Measurements from ENCODE around the gene C5AR1. TPM values are rescaled to one million over a fixed set of nuclear protein-coding genes. Genes with fewer than 3 reads are reported as not detected.

Gene C5AR1
- polyA plus RNA-seq, 1 of the 3 experiments (the other 2 are of a cell fraction), result 1.2 TPM

- no peak for TF ChIP-seq IRF3 (IDR thresholded peaks at IDR 0.05; ENCODE audit: low read depth, low read length)
- no peak for TF ChIP-seq PBX3 (IDR thresholded peaks at IDR 0.05)
Measured at GRCh38 chr19:47312366-47313006, 2.8 kb downstream of the C5AR1 start (continued).

- CTCF ChIA-PET, result interaction anchor here (0.9 to 1.7 kb wide), 3 partner anchors 9 to 77 kb away, joined by 3 to 6 read pairs (median 3); no protein-coding TSS in a partner anchor
Measured at GRCh38 chr19:47313754-47314295, 4.2 kb downstream of the C5AR1 start.

GRCh38 chr19:47315125-47315821, 5.6 kb downstream of the C5AR1 start:
- no peak overlapping the region for H3K9ac ChIP-seq
- POLR2A ChIA-PET, result no interaction called here
- peaks cover 0 to 4% of the 10 kb centered on the region in 2 experiments; a peak in 2 of 4 replicates for H3K4me1 ChIP-seq (ENCODE audit: control insufficient read depth in 1 of 2, insufficient read depth in 2 of 2, low read depth in 1 of 2, low read length in 1 of 2)
- no peak overlapping the region for H3K27ac ChIP-seq (ENCODE audit: low read depth in 2 of 2, low read length in 1 of 2)
- H3F3A ChIP-seq (replicated peaks; ENCODE audit: insufficient read depth), result peaks cover 19% of the 10 kb centered on the region
- H4K20me1 ChIP-seq (ENCODE audit: insufficient read depth), result no peaks in the 10 kb centered on the region
- CTCF ChIA-PET, result interaction anchor here (0.7 to 1.9 kb wide), 4 partner anchors 10 to 428 kb away, joined by 3 to 5 read pairs (median 4); no protein-coding TSS in a partner anchor
- 4% methylated on average over 12 of the region's 12 CpGs for WGBS (ENCODE audit: low lambda C conversion rate)
- no peaks in the 10 kb centered on the region for H3K36me3 ChIP-seq (replicated peaks in 1 of 2; ENCODE audit: control insufficient read depth in 1 of 2, insufficient read depth in 2 of 2, low read length in 1 of 2)
- H3K4me3 ChIP-seq (ENCODE audit: low read depth in 2 of 2, low read length in 1 of 2), result no peak overlapping the region
- no peak for DNase-seq
- H3K4me2 ChIP-seq, result peak overlapping the region; percentile 43; the same call in 1 of the 2 replicates
- no peaks in the 10 kb centered on the region for H3K9me2 ChIP-seq
- H3K27me3 ChIP-seq (ENCODE audit: insufficient read depth), result peaks cover 12% of the 10 kb centered on the region
- no peaks in the 10 kb centered on the region for H3K79me2 ChIP-seq (ENCODE audit: insufficient read depth)
- no peaks in the 10 kb centered on the region for H3K9me3 ChIP-seq
- peak overlapping the region; percentile 39; the same call in 1 of the 2 replicates for H2AFZ ChIP-seq (ENCODE audit: low read depth)
- no peak for TF ChIP-seq TEAD4 (IDR thresholded peaks at IDR 0.05; ENCODE audit: borderline replicate concordance, insufficient read depth)
- TF ChIP-seq, protein P1, sequence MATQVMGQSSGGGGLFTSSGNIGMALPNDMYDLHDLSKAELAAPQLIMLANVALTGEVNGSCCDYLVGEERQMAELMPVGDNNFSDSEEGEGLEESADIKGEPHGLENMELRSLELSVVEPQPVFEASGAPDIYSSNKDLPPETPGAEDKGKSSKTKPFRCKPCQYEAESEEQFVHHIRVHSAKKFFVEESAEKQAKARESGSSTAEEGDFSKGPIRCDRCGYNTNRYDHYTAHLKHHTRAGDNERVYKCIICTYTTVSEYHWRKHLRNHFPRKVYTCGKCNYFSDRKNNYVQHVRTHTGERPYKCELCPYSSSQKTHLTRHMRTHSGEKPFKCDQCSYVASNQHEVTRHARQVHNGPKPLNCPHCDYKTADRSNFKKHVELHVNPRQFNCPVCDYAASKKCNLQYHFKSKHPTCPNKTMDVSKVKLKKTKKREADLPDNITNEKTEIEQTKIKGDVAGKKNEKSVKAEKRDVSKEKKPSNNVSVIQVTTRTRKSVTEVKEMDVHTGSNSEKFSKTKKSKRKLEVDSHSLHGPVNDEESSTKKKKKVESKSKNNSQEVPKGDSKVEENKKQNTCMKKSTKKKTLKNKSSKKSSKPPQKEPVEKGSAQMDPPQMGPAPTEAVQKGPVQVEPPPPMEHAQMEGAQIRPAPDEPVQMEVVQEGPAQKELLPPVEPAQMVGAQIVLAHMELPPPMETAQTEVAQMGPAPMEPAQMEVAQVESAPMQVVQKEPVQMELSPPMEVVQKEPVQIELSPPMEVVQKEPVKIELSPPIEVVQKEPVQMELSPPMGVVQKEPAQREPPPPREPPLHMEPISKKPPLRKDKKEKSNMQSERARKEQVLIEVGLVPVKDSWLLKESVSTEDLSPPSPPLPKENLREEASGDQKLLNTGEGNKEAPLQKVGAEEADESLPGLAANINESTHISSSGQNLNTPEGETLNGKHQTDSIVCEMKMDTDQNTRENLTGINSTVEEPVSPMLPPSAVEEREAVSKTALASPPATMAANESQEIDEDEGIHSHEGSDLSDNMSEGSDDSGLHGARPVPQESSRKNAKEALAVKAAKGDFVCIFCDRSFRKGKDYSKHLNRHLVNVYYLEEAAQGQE (IDR thresholded peaks at IDR 0.05; ENCODE audit: low read depth, low read length), result no peak
- peak; percentile 84 for TF ChIP-seq PBX3 (IDR thresholded peaks at IDR 0.05)
- TF ChIP-seq USF2 (IDR thresholded peaks at IDR 0.05; ENCODE audit: borderline replicate concordance, low read depth, low read length), result no peak
- no peak for TF ChIP-seq IRF3 (IDR thresholded peaks at IDR 0.05; ENCODE audit: low read depth, low read length)

More at GRCh38 chr19:47313754-47314295, 4.2 kb downstream of the C5AR1 start:
- no peaks in the 10 kb centered on the region for H3K36me3 ChIP-seq (replicated peaks in 1 of 2; ENCODE audit: control insufficient read depth in 1 of 2, insufficient read depth in 2 of 2, low read length in 1 of 2)
- no peak overlapping the region for H3K4me3 ChIP-seq (ENCODE audit: low read depth in 2 of 2, low read length in 1 of 2)
- POLR2A ChIA-PET, result no interaction called here
- 57% methylated on average over 10 of the region's 10 CpGs for WGBS (ENCODE audit: low lambda C conversion rate)
- H3K9me2 ChIP-seq, result no peaks in the 10 kb centered on the region
- peaks cover 19% of the 10 kb centered on the region for H3K27me3 ChIP-seq (ENCODE audit: insufficient read depth)
- no peak overlapping the region for H3K4me2 ChIP-seq
- H4K20me1 ChIP-seq (ENCODE audit: insufficient read depth), result no peaks in the 10 kb centered on the region
- no peaks in the 10 kb centered on the region for H3K9me3 ChIP-seq
- TF ChIP-seq EP300 (IDR thresholded peaks at IDR 0.05; ENCODE audit: borderline replicate concordance in 1 of 2, low read depth in 1 of 2, low read length in 1 of 2) (no peak), EZH2phosphoT487 (IDR thresholded peaks at IDR 0.05; ENCODE audit: borderline replicate concordance, low read depth) (no peak), POLR2AphosphoS5 (IDR thresholded peaks at IDR 0.05; ENCODE audit: low read depth, low read length) (no peak), SIN3A (IDR thresholded peaks at IDR 0.05; ENCODE audit: borderline replicate concordance, low read depth, low read length) (no peak), YY1 (IDR thresholded peaks at IDR 0.05; ENCODE audit: low read depth) (no peak), MXI1 (IDR thresholded peaks at IDR 0.05; ENCODE audit: low read depth, low read length) (no peak), FOSL2 (IDR thresholded peaks at IDR 0.05; ENCODE audit: borderline replicate concordance, low read depth) (no peak), CHD2 (IDR thresholded peaks at IDR 0.05; ENCODE audit: low read length, partially characterized antibody) (no peak), JUND (IDR thresholded peaks at IDR 0.05) (no peak), MEF2A (IDR thresholded peaks at IDR 0.05; ENCODE audit: borderline replicate concordance, low read depth) (no peak), SMC3 (IDR thresholded peaks at IDR 0.05; ENCODE audit: low read depth, low read length) (no peak), TEAD4 (IDR thresholded peaks at IDR 0.05; ENCODE audit: borderline replicate concordance, insufficient read depth) (no peak), RXRA (IDR thresholded peaks at IDR 0.05; ENCODE audit: borderline replicate concordance, low read depth) (no peak)
- H2AFZ ChIP-seq (ENCODE audit: low read depth), result no peak overlapping the region
- H3K79me2 ChIP-seq (ENCODE audit: insufficient read depth), result no peaks in the 10 kb centered on the region
- H3K9ac ChIP-seq, result no peak overlapping the region
- no peak overlapping the region for H3K27ac ChIP-seq (ENCODE audit: low read depth in 2 of 2, low read length in 1 of 2)
- H3F3A ChIP-seq (replicated peaks; ENCODE audit: insufficient read depth), result peaks cover 19% of the 10 kb centered on the region
- H3K4me1 ChIP-seq (ENCODE audit: control insufficient read depth in 1 of 2, insufficient read depth in 2 of 2, low read depth in 1 of 2, low read length in 1 of 2), result peaks cover 0 to 4% of the 10 kb centered on the region in 2 experiments; a peak in 2 of 4 replicates
- DNase-seq, result no peak

All from SK-N-SH (cell line).